Activated T-helper 1 cell treated with Interleukin-2 at 50 U/mL for 16 hours (primary cell): Measurements from ENCODE around the gene PPIP5K1.

Source experiments
- DNase-seq: peaks from one replicate; pipeline ENCODE4 v3.0.0-alpha.2; 2020; ENCODE audit warnings: low read depth

The PPIP5K1 gene

GRCh38 chr15:43488790-43489189 is 101.2 kb downstream of the PPIP5K1 start:
- DNase-seq = no peak

- no peak for DNase-seq
These were observed 102.6 kb downstream of the PPIP5K1 start for GRCh38 chr15:43487271-43487895.

- DNase-seq = no peak
These were observed 105.6 kb downstream of the PPIP5K1 start for GRCh38 chr15:43484455-43484854.
